Activated T-cell treated with anti-CD3 and anti-CD28 coated beads for 4 hours (primary cell): Measurements from ENCODE around the gene SUSD1.

ENCODE experiments used
- DNase-seq: peaks from one replicate; pipeline ENCODE4 v3.0.0-alpha.2; 2020

SUSD1 gene

DNA sequence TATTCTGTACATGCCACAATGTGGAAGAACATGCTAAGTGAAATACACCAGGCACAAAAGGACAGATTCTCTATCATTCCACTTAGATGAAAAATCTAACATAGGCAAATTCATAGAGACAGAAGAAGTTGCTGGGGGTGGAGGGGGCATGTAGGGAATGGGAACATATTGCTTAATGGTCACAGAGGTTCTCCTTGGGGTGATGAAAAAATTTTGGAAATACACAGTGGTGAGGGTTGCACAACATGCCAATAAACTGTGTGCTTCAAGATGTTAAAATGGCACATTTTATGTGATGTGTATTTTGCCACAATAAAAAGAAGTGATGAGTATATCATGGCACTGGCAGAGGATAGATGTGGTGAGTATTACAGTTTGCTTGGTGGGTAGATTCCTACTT, 111.9 kb downstream of the SUSD1 start:
- no peak for DNase-seq

DNA sequence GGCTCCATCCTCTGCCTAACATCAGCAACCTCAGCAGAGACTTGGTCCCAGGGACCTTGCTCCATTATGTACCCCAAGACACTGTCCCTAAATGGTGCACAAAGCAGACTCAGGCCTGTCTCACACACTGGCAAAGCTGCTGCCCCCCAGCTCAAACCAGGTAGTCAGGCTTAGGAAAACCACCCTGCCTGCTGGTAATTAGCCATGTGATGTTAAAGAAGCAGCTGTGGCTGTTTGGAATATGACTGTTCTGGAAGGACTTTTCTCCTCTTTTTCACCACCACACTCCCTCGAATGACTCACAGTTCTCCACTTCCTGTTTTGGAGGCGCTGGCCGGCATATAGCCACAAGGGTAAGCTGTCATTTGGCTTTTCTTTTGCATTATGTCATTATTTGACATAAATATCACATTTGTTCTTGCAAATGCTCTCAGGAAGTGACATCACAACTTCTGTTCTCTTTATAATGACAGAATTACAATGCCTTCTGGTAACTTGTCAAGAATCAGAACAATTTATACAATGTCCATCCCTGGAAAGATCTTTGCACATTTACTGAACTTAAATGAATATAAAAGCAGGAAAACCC, 113.9 kb downstream of the SUSD1 start:
- DNase-seq = no peak

DNA sequence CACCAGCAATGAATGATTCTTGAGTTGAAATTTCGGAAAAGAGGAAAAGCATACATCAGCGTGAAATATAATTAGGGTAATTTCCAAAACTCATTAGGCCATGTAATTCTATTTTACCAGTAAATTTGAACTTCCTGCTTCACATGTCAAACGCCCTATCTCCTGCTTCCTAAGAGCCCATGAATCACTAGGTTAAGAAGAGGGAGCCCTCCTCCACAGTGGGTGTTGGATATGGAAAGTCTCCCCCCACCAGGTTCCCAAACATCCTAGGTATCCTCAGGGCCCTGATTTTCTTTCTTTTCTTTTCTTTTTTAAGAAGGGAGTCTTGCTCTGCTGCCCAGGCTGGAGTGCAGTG, 115.2 kb downstream of the SUSD1 start:
- DNase-seq = no peak

DNA sequence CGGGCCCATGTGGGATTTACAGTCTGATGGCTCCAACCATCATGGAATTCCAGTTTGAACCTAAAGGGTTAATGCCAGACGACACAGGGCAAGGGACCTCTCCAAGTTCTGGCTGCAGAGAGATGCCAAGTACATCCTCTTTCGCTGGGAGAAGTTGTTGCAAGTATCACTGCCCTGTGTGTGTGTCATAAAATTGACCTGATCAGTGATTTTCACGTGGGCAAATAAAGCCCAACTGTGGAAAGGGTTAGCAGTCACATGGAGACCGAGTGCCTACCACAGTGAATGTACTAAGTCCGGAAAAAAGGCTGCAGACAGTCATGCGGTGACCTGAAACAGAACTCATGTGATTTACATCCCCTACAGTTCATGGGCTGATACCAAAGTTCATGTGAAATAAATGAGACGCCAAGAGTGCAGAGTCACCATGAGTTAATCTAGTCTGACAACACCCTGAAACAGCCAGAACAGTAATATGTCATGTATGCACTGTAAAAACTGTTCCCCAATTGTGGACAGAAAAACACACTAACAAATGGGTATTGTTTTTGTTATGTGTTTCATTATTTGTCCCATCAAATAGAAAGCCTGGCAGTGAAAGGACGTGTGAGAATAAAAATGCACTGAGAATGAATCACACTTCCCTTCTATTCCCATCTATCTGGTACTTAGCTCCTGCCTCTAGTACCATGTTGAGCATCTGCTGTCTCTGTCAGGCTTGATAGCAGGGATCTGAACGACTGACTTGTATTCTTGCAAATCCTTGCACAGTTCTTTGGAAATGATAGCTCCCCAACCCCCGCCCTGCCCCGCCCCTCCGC, 115.7 kb downstream of the SUSD1 start:
- DNase-seq = no peak

DNA sequence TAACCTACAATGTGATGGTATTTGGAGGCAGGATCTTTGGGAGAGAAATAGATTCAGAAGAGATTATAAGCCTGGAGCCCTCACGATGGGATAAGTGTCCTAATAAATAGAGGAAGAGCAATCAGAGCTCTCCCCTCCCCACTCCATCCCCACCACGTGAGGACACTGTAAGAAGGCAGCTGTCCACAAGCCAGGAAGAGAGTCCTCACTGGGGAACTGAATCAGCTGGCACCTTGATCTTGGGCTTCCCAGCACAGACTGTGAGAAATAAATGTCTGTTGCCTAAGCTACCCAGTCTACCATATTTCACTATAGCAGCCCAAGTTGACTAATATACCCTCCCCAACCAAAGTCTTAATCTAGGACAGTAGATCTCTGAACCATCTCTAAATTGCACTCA, 118.1 kb downstream of the SUSD1 start:
- DNase-seq = no peak

DNA sequence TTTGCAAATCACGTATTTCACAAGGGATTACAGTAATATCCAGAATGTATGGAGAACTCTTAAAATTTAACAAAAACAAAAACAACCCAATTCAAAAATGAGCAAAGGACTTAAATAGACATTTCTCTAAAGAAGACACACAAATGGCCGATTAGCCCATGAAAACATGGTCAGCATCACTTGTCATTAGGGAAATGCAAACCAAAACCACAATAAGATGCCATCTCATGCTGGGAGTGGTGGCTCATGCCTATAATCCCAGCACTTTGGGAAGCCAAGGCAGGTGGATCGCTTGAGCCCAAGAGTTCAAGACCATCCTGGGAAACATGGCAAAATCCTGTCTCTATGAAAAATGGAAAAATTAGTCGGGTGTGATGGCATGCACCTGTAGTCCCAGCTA, 120.2 kb downstream of the SUSD1 start:
- no peak for DNase-seq

DNA sequence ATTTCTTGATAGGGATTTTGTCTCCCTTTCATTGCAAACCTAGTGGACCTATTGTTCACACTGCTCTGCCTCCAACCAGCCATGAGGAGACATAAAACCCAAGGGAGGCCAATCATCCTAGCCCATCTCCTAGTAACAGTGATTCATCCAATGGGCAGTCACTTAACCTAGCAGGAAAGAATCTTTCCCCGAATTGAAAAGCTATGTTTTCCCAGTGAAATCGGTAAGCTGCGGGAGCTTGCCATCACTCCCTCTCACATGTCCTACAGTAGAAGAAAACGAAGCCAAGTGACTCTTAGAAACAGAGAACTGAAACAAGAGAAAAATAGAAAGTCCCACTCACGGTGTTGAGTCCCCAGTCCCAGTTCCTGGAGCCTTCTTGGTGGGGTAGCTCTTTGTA, 123.3 kb downstream of the SUSD1 start:
- DNase-seq = no peak

DNA sequence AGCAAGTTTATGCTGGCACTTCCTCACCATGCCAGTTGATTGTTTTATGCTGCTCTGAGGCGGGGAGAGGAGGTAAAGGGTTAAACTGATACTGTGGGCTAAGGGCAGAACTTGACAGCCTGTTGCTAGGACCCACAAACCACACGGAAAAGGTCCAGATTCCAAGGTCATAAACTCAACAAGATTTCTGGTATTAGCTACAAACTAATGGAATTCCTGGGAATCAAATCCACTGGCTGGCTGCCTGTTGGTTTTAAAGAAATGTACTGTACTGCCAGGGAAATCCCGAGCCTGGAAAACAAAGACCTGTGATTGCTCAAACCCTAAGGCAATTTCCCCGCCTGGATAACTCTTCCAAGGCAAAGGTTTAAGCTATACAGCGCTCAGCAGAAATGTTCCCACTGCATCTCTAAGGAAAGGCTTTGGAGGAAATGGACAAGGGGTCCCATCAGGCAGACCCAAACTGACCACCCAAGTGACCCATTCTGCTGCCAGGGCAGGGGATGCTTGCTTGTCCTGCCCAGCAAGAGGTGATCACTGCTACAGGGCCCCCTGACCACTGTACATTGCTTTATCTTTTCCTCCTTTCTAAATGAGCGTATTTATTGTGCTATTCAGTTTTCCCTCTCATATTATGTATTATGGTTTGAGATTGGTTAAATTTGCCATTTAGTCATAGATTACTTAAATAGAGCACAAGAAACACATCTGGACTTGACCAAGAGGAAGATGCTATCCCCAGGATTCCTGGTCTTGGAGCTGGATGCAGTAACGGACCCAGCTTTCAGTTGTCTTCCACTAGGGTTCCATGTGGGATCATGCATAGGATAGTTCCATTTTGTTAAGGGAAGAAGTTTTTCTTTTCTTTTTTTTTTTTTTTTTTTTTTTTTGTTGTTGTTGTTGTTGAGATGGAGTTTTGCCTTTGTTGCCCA, 124.3 kb downstream of the SUSD1 start:
- no peak for DNase-seq

DNA sequence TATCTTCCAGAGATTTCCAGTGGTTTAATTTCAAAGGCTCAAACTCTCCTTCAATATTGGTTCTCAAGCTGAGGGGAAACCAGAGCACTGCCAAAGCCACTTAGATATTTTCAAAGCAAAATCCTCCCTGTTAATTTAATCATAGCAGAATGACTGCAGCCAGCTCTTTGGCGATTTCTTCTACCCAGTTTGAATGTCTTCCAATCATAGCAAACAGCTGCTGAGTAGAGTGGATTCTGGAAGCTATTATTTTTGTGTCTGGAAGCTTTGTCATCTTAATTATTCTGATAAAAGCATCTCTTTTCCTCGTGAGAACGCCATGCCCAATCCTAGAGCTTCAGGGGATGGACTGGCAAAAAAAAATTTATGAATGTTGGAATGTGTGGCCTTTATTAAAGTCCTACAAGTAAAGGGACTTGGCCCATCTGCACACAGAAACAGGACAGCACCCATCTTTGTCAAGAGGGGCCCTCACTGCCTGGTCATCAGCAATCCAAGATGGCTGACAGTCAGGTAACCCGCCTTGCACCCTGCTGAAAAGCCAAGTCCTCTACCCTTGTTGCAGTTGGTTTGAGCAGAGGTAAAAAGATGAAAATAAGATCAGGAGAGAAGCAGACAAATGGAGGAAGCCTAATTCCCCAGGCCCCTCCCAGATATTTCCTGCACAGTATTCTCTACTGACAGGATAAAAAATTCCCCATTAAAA, 125.1 kb downstream of the SUSD1 start:
- DNase-seq = no peak

DNA sequence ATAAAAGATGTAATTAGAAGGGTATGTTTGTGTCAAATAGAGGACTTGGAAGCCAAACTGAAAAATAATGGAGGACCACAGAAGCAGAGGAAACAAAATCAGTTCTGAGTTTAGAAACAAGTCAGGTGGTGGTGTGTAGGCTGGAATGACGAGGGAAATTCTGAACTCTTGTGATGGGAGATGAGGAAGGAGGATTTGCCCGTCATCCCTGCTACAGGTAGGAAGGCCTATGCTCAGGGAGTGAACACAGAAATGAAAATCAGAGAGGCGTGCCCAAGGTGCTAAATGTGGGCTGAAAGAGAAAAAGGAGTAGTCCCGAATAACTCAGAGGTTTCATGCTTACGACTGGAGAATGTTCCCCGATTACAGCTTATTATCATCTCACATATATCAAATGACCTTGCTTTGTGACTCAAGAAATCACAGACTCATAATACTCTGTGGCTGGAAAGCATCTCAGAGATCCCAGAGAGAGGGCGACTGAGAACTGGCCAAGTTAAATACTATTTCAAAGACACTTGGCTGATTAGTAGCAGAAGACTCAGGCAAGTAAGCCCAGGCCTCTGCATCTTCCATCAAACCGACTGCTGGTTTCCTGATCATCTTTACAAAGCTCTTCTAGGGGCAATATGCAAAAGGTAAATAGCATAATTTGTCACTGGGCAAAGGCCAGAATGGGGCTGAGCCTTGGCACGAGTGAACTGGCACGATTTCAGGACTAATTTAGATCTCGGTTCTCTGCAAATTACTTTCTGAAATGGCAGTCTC, 126.0 kb downstream of the SUSD1 start:
- no peak for DNase-seq

DNA sequence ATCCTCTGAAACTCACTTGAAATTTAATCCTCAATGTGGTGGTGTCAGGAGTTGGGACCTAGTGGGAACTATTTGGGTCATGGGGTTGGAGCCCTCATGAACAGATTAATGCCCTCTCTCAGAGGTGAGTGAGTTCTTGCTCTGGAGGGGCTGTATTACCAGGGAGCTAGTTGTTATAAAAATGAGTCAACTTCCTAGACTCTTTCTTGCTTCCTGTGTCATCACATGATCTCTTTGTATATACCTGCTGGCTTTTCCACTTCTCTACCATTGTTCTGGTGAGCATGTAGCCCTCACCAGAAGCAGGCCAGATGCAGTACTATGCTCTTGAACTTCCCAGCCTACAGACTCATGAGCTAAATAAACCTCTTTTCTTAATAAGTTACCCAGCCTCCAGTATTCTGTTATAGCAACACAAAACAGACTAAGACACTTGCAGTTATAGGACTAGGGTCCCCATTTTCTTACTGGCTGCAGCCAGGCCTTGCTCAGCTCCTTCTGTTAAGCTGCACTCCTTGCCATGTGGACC, 127.5 kb downstream of the SUSD1 start:
- no peak for DNase-seq

DNA sequence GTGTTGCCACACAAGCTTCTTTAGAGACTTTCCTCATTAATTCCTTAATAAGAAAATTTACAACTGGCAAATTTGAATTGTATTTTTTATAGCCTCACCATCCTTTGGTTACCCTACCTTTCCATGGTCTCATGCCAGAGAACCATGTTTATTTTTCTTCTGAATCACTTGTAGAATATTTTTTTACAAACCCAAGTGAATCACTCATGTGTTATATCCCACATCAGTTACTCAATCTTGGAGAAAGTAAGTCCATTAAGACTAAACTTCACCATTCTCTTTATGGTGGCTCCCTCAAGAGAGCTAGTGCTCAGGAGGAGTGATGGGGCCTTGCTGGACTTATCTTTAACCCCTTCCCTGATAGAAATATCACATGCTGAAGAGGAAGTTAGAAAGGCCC, 128.9 kb downstream of the SUSD1 start:
- no peak for DNase-seq

DNA sequence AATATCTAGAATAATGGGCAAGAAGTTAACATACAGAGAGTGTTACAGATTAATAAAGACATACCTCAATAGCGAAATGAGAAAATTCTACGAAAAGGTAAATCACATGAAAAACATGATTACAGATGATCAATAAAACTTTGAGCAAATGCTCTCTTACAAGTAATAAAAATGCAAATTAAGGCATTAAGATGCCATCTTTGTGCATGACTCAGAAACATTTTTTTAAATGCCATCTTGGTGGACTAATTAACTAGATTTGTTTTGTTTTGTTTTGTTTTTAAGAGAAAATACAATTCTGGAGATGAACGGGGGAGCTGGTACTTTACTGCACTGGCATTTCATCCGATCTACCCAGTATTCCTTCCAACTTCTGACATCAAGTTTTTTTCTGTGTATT, 130.2 kb downstream of the SUSD1 start:
- no peak for DNase-seq

DNA sequence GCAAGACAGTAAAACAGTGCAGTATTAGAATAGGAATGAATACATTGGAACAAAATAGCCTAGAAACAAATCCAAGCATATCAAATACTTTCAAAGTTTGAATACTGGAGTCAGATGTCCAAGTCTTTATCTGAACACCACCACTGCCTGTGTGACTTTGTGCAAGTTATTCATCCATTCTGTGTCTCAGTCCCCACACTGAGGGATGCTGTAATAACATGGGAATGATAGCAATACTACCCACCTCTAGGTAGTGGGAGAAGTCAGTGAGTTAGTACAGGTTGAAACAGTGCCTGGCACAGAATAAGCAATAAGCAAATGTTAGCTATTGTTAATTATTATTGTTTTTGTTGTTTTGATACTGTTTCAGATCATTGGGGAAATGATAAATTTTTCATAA, 130.9 kb downstream of the SUSD1 start:
- DNase-seq = no peak

DNA sequence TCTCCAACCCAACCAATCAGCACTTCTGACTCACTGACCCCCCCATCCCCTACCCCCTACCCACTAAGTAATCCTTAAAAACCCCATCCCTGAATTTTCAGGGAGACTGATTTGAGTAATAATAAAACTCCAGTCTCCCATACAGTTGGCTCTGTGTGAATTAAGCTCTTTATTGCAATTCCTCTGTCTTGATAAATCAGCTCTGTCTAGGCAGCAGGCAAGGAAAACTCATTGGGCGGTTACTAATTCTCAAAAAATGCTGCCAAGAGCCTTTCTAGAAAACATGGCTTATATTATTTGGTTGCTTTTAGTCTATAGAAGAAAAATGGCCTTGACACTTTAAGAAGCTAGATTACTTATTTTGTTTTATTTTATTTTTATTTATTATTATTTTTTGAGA, 131.7 kb downstream of the SUSD1 start:
- DNase-seq = no peak

DNA sequence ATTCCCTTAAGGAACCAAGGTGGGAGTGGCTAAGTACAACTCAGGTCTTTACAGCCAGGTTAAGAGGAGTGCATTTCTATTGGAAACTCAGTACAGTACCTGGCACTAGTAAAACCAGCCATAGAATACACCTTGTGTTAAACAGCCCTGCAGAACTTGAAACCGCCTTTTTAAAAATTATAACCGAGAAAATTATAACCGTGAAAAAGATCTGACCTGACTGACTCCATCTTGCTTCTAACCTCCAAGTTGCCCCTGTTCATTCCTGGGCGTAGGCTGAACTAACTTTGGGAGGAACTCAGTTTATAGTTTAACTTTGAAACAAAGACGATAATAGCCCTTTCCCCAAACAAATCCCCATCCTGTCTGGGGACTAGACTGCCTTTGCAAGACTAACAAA, 132.3 kb downstream of the SUSD1 start:
- DNase-seq = no peak

DNA sequence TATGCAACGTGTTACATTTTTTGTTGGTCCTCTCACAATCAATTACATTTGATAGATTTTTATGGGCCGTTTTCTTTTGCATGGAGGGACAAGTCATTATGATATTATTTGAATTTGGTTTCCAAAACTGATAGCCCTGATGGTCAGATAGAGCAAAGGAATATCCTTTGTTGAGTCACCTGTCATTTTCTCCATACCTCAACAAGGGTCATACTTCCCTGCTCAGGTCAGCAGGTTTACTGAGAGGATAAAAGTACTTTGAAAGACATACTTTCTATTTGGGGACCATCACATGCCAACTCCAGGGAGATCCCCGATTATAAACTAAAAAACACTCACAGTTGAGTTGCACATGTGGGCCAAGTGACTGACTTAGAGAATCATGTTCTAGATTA, 132.9 kb downstream of the SUSD1 start:
- DNase-seq = no peak

DNA sequence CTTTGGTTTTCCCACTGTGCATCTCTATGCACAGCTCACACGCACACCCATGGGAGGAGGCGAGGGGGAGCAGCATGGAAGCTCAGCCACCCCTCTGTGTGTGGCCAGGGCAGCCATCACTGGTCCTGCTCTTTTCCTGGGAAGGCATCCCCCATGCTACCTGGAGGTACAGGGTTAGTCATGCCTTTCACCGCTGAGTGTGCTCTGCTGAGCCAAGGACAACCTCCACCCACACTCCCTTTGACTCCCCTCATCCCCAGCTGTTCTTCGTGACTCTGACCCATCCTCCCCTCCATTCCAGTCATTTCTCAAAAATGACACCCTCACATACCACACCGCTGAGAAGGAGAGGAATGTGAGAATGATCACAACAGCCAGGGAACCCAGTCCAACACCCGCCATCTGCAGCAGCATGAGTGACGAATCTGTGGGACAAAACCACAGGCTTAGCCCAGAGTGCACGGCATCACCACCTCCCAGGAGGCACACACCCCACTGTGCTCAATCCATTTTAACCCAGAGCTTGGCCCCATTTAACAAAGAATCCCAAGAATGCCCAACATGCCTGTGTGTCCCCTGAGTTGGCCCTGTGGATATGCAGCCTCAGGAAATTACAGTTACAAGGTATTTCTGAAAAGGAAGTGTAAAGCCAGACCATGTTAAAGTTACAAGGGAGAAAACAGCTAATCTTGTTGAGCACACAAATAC, 133.4 kb downstream of the SUSD1 start:
- DNase-seq = no peak

DNA sequence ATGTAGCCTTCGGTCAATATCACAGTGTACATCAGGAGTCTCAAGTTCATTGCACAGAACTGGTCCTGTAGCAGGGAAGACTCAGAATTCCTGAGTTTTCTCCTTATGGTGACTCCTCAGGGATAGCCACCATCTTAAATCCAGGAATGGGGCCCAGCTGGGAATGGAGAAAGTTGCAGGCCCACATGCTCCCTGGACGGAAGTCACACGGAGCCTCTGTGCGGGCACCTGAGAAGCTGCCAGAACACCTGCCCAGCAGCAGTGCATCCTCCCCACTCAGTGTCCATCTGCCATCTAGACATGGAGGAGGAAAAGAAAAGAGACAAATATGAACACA, 133.9 kb downstream of the SUSD1 start:
- DNase-seq = no peak

DNA sequence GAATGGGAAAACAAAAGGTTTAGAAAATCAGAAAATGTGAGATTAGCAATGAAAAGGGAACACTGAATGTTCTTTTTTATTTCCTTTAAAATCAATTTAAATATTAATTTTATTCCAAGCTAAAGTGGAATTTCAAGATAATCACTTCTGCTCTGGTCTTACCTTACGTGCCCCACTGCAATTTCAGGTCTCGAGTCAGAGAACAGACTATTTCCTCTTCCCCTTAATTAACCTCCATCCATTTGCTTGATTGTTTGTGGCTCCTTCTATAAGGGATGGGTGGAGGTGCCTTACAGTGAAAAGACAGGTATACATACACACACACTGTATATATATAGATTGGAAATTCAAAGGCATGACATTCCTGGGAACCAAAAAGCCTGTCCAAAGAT, 137.1 kb downstream of the SUSD1 start:
- DNase-seq = no peak

DNA sequence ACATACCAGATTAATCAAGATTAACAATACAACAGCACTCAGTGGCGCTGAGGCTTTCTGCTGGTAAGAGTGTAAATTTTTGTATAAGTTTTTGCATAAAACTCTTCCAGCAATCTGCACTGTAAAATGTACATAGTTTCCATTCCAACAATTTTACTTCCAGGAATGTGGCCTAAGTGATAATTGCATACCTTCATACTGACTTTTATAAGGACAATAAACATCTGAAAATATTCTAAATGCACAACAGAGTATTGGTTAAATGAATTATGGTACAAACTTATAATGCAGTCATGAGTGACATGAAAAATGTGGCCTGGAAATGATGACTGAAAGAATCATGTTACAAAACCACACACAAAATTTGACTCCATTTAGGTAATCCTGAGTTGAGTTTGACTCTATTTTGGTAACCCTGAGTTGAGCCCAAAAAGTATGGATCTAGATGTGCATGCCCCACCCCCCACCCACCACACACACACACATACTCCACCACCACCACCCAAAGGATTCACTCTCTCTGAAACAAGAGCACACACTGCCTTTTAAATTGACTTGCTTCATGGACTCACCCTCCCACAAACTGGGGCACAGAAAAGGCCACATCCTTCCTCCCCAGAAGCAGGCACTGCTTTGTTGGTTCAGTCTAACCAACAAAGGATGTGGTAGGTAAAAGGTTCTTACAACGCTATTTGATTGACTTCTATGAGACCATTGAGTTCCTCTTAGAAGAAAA, 137.6 kb downstream of the SUSD1 start:
- peak; percentile 45 for DNase-seq
